K562 (cell line): Measurements from ENCODE around the gene SYF2. TPM values are rescaled to one million over a fixed set of nuclear protein-coding genes. Genes with fewer than 3 reads are reported as not detected.

ENCODE experiments used
- CBX3 ChIP-seq, 2 experiments: IDR thresholded peaks; 1 replicate in 1 of 2; 2 replicates in 1 of 2; pipeline ENCODE4 v1.6.1; 2012; ENCODE audit warnings: inconsistent platforms in 2 of 2, low read length in 2 of 2, borderline replicate concordance in 1 of 2, control low read depth in 1 of 2
- CEBPG ChIP-seq, 3 experiments: fragments of 200-800 bp in 1 of 3; sonication (Bioruptor generic) in 1 of 3; sonication (generic) in 1 of 3; formaldehyde crosslinking in 1 of 3; IDR thresholded peaks in 2 of 3; conservative IDR thresholded peaks in 1 of 3; 2 replicates each; pipeline versions ENCODE4 v1.6.1 to v1.8.0; 2016 to 2022; ENCODE audit warnings: missing compliant biosample characterization in 2 of 3, missing genetic modification characterization in 2 of 3, mild to moderate bottlenecking in 1 of 3, missing genetic modification reagents in 1 of 3
- ETS1 ChIP-seq: conservative IDR thresholded peaks from 2 replicates; pipeline ENCODE4 v1.6.1; 2011; ENCODE audit warnings: low read depth, mild to moderate bottlenecking, low read length; ENCODE audit not compliant: control insufficient read depth
- ETV1 ChIP-seq: fragments of 450-650 bp; conservative IDR thresholded peaks from 2 replicates; pipeline ENCODE4 v1.6.1; 2016; ENCODE audit warnings: missing genetic modification characterization, control low read depth, low read depth, missing compliant biosample characterization
- IRF2 ChIP-seq: sonication (generic); formaldehyde crosslinking; IDR thresholded peaks from 2 replicates; pipeline ENCODE4 v1.8.1; 2022; ENCODE audit warnings: mild to moderate bottlenecking, missing genetic modification reagents
- KAT8 ChIP-seq: fragments of 450-650 bp; IDR thresholded peaks from 2 replicates; pipeline ENCODE4 v1.6.1; 2016; ENCODE audit warnings: low read depth, mild to moderate bottlenecking
- KLF13 ChIP-seq: fragments of 450-650 bp; IDR thresholded peaks from 2 replicates; pipeline ENCODE4 v1.6.1; 2016; ENCODE audit warnings: missing genetic modification characterization, low read depth, mild to moderate bottlenecking, missing compliant biosample characterization, moderate library complexity, borderline replicate concordance
- NFRKB ChIP-seq: fragments of 450-650 bp; IDR thresholded peaks from 2 replicates; pipeline ENCODE4 v1.6.1; 2016; ENCODE audit warnings: low read depth
- PHTF2 ChIP-seq: fragments of 250-450 bp; sonication (Bioruptor Pico); IDR thresholded peaks from 2 replicates; pipeline ENCODE4 v1.5.0; 2021; ENCODE audit warnings: mild to moderate bottlenecking
- U2AF2 ChIP-seq: fragments of 200-400 bp; formaldehyde crosslinking; optimal IDR thresholded peaks from 2 replicates; pipeline ENCODE3; 2017; ENCODE audit warnings: low read depth, mild to moderate bottlenecking, low read length
- XRCC3 ChIP-seq: fragments of 450-650 bp; IDR thresholded peaks from 2 replicates; pipeline ENCODE4 v1.6.1; 2017; ENCODE audit warnings: mild to moderate bottlenecking, moderate library complexity
- ZEB2 ChIP-seq: fragments of 450-650 bp; IDR thresholded peaks from 2 replicates; pipeline ENCODE4 v1.6.1; 2016
- ZFP91 ChIP-seq: sonication (generic); formaldehyde crosslinking; IDR thresholded peaks from 2 replicates; pipeline ENCODE4 v1.8.0; 2022; ENCODE audit warnings: mild to moderate bottlenecking, missing genetic modification reagents
- ZNF512 ChIP-seq: IDR thresholded peaks from 2 replicates; pipeline ENCODE4 v1.6.1; 2016; ENCODE audit warnings: missing genetic modification characterization, missing compliant biosample characterization
- ZNF57 ChIP-seq: fragments of 450-650 bp; formaldehyde crosslinking; IDR thresholded peaks from 2 replicates; pipeline ENCODE4 v1.4.0; 2020; ENCODE audit warnings: mild to moderate bottlenecking, moderate library complexity
- ZNF609 ChIP-seq: sonication (generic); formaldehyde crosslinking; IDR thresholded peaks from 2 replicates; pipeline ENCODE4 v1.8.1; 2023; ENCODE audit warnings: missing genetic modification reagents, mild to moderate bottlenecking, borderline replicate concordance
- polyA plus RNA-seq, 8 experiments: library from polyadenylated mRNA; depleted of rRNA in 4 of 8; stranded (reverse) in 5 of 8; unstranded in 3 of 8; fragments of >200 nt; fragmentation: Nextera tagmentation in 2 of 8; fragmentation: Illumina TruSeq in 1 of 8; extraction: Ambion mirVana in 2 of 8; extraction: Trizol in 1 of 8; gene quantifications; 2 replicates each; pipeline versions ENCODE4 v1.2.1 to v1.2.3, GENCODE V29; 2011 to 2014; ENCODE audit warnings: inconsistent platforms in 1 of 8, missing spikeins in 1 of 8
- total RNA-seq, 7 experiments: library from RNA; depleted of rRNA in 6 of 7; stranded (reverse); fragments of >200 nt in 6 of 7; fragmentation: Illumina TruSeq in 2 of 7; extraction: Trizol in 2 of 7; gene quantifications; 2 replicates each; pipeline versions ENCODE4 v1.2.1 to v1.2.3, GENCODE V29; 2011 to 2021; ENCODE audit warnings: low replicate concordance in 1 of 7

The SYF2 gene
- total and polyA plus RNA-seq, 9 of the 15 experiments (the other 6 are each of a cell fraction or from before 2014, with no cell fraction given) = 20.9 to 69.0 (median 43.2) TPM

GRCh38 chr1:25232866-25233784, 823 bp upstream of the SYF2 start (continued):
- TF ChIP-seq ETS1 = no peak
- TF ChIP-seq KLF13 (tag) = no peak
- no peak for TF ChIP-seq XRCC3
- TF ChIP-seq U2AF2 = no peak
- no peak; the same call in 1 of the 2 replicates for TF ChIP-seq CEBPG (CRISPR knock-in tag; IDR thresholded peaks at IDR 0.05)
- peak in 1 of 2 experiments; percentile 50; a peak in 1 of 4 replicates for TF ChIP-seq CEBPG (tag; conservative IDR thresholded peaks at IDR 0.05 in 1 of 2, IDR thresholded peaks at IDR 0.05 in 1 of 2)
- TF ChIP-seq ZNF609 (CRISPR knock-in tag) = peak; percentile 2; the same call in 1 of the 2 replicates
- TF ChIP-seq CBX3 (IDR thresholded peaks at IDR 0.05; ENCODE audit: borderline replicate concordance in 1 of 2, low read length in 2 of 2) = peak in 1 of 2 experiments; percentile 44; a peak in 1 of 3 replicates
- TF ChIP-seq ZEB2 = 0 out of 2 replicates have a peak, but pooled peaks have one; percentile 13
- no peak for TF ChIP-seq ZNF57 (CRISPR knock-in tag)
- TF ChIP-seq IRF2 (CRISPR knock-in tag) = no peak
- peak; percentile 93 for TF ChIP-seq NFRKB
- TF ChIP-seq ZFP91 = no peak
- no peak for TF ChIP-seq ZNF512
- TF ChIP-seq ETV1 = no peak; the same call in 1 of the 2 replicates
- TF ChIP-seq PHTF2 (CRISPR knock-in tag) = peak; percentile 77
- no peak for TF ChIP-seq KAT8
